GM10248 (cell line): ENCODE results near the gene CAPZB.
"Not testable (repeated sequence)": the region's sequence is repeated elsewhere in the genome, so short reads cannot be mapped to it uniquely, and the experiment has no call there.

Experiments used
- CTCF ChIA-PET: fragments of 300-600 bp; sonication (Branson Sonifier 250); formaldehyde crosslinking; extraction: SDS; loops from one replicate; lab custom pipeline; 2021; ENCODE audit warnings: antibody characterized with exemption; lab: Yijun Ruan, JAX
- POLR2A ChIA-PET: fragments of 350-650 bp; sonication (Branson Sonifier 250); formaldehyde crosslinking; extraction: SDS; loops from one replicate; lab custom pipeline; 2020; ENCODE audit warnings: antibody characterized with exemption; lab: Yijun Ruan, JAX
- DNase-seq: peaks from one replicate; pipeline ENCODE4 v3.0.0; 2012; ENCODE audit errors: extremely low spot score
- TF ChIP-seq, protein P1 (sequence below): IDR thresholded peaks from 2 replicates; pipeline ENCODE4 v1.5.1; 2012; ENCODE audit warnings: mild to moderate bottlenecking, low read depth; ENCODE audit errors: extremely low read depth, missing control alignments, control extremely low read depth

CAPZB gene

DNA sequence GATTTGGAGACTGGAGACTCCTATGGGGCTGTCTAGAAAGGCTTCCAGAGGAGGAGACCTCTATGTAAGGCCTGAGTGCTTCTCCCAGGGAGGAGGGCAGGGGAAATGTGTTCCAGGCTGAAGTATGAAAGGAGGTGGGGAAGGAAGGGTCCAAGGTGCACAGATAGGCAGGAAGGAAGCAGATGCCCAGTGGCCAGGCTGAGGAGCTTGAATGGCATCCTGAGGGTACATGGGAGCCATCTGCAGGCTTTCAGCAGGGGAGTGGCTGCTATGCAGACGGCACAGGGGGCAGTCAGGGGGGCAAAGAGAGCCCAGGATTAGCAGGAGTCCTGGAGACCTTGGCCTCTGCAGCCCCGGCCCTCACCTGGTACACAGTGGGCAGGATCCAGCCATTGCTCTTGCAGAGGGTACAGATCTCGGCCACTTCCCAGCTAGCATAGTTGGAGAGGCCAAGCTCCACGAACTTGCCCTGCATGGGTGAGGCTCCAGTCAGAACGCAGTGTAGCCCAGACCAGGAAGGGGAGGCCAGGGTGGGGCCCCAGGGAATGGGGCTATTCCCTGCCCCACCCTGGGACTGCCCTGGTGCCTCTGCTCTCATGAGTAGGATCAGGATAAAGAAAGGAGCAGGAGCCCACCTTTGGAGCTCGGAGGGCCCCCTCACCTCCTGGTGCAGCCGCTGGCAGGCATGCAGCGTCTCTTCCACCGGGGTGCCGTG lies 177.4 kb downstream of the CAPZB start:
- TF ChIP-seq, protein P1, sequence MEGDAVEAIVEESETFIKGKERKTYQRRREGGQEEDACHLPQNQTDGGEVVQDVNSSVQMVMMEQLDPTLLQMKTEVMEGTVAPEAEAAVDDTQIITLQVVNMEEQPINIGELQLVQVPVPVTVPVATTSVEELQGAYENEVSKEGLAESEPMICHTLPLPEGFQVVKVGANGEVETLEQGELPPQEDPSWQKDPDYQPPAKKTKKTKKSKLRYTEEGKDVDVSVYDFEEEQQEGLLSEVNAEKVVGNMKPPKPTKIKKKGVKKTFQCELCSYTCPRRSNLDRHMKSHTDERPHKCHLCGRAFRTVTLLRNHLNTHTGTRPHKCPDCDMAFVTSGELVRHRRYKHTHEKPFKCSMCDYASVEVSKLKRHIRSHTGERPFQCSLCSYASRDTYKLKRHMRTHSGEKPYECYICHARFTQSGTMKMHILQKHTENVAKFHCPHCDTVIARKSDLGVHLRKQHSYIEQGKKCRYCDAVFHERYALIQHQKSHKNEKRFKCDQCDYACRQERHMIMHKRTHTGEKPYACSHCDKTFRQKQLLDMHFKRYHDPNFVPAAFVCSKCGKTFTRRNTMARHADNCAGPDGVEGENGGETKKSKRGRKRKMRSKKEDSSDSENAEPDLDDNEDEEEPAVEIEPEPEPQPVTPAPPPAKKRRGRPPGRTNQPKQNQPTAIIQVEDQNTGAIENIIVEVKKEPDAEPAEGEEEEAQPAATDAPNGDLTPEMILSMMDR: no peak
- POLR2A ChIA-PET: no interaction called here
- CTCF ChIA-PET: no interaction called here
- no peak for DNase-seq

DNA sequence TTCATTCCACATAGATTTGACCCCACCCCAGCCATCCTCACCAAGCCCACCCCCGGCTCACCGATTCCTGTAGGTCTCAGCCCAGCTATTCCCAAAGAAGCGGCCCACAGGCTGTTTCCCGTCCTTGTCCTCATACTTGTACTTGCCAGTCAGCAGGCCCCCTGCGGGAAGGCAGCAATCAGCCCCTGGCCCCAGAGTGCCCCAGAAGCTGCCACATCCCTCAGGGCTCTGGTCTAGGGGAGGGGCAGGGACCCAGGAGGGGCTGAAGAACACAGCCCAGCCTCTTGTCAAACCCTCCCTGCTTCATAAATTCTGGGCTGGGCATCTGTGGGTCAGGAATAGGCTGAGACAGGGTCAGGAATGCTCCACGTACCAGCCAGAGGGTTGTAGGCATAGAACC lies 178.4 kb downstream of the CAPZB start:
- TF ChIP-seq, protein P1: no peak
- CTCF ChIA-PET: no interaction called here
- DNase-seq: no peak
- POLR2A ChIA-PET: no interaction called here

DNA sequence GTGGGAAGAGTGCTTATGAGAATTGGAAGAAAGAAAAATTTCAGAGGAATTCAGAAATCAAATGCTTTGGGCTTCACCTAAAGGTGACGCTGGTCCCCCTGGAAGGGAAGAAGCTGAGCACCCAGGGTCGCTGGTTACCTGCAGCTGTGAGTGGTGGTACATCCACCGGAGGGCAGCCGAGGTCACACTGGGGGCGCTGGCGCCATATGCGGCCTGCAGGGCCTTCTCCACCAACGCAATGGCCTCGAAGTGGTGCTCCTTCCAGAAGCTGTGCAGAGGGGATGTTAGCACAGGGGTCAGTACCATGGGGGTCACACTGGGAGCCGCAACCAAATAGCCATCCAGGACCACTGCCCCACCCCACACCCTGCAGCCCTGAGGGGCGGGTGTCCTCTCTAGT lies 179.5 kb downstream of the CAPZB start:
- no peak for DNase-seq
- TF ChIP-seq, protein P1: no peak
- ChIA-PET POLR2A (no interaction called here), CTCF (no interaction called here)

DNA sequence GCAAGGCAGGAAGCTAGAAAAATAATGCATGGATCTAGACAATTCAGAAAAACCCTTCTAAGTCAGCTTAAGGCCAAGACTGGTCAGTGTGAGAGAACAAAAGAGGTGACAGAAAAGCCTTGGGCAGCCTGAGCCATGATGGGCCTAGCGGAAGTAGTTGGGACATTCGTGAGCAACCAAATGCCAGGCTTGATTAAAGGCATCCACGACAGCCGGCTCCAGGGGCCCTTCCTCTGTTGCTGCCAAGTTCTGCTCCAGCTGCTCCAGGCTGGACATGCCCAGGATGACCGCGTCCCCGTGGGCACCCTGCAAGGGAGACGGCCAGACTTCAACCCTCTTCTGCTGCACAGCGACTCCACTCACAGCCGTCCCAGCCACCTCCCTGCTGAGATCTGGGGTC lies 181.3 kb downstream of the CAPZB start:
- CTCF ChIA-PET, DNase-seq, POLR2A ChIA-PET: not testable (repeated sequence)

DNA sequence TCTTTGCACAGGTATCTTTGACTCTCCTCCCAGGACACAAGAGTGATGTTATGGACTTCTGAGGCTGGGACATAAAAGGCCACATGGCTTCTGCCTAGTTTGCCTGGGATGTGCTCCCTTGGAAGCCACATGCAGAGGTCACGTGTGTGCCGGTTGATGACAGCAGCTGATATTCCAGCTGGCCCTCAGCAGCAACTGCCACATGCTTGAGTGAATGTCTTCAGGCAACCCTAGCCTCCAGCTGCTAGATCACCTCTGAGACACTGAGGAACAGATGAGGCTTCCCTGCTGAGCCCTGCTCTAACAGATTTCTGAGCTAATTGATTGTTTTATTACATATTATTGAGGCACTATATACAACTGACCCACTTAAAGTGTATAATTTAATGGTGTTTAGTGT lies 185.1 kb downstream of the CAPZB start:
- DNase-seq: no peak
- TF ChIP-seq, protein P1: no peak
- POLR2A ChIA-PET: no interaction called here
- CTCF ChIA-PET: no interaction called here

DNA sequence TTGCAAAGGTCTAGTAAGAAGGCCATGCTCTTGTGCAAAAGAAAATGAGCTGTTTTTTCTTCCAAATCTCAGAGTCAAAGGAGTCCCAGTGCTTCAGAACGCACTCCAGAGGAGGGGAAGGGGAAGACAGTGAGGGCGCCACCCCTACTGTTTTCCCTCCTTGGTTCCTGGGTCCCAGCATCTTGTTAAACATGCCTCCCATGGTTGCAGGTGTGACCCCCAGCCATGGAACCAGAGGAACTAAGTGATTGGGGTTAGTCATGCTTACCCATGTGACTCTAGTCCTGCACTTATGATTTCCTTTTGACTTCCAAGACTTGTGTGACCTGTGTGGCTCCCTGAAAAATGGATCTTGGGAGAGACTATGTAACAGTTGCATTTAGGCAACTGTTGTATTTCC lies 190.7 kb downstream of the CAPZB start:
- POLR2A ChIA-PET: no interaction called here

DNA sequence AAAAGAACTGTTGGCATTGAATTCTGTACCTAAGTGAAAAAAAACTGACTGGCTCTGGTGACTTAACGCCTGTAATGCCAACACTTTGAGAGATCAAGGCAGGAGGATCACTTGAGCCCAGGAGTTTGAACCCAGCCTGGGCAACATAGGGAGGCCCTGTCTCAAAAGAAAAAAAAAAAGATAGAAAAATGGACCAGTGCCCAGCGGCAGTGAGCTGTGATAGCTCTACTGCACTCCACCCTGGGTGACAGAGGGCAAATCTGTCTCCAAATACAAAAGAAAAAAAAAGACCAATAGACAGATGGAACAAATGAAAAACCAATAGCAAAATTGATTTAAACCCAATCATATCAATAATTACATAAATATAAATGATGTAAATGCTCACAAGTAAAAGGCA lies 196.1 kb downstream of the CAPZB start:
- TF ChIP-seq, protein P1: no peak
- ChIA-PET CTCF (no interaction called here), POLR2A (no interaction called here)
- DNase-seq: no peak

More for the DNA sequence above, 190.7 kb downstream of the CAPZB start:
- CTCF ChIA-PET: interaction anchor here (0.7 kb wide), 1 partner anchor 54 kb away, joined by 3 read pairs; no protein-coding TSS in a partner anchor
- DNase-seq: no peak
- TF ChIP-seq, protein P1: no peak
